K562 (cell line): ENCODE data around the gene NR1I3. TPM values are rescaled to one million over a fixed set of nuclear protein-coding genes. Genes with fewer than 3 reads are reported as not detected.

Experiments
- COPS2 ChIP-seq: fragments of 450-650 bp; conservative IDR thresholded peaks from 2 replicates; pipeline ENCODE4 v1.6.1; 2016; ENCODE audit warnings: mild to moderate bottlenecking, moderate library complexity
- CTBP1 ChIP-seq: fragments of 450-650 bp; IDR thresholded peaks from 2 replicates; pipeline ENCODE4 v1.6.1; 2016; ENCODE audit warnings: borderline replicate concordance
- FOXA3 ChIP-seq, 2 experiments: fragments of 450-650 bp in 1 of 2; sonication (generic) in 1 of 2; formaldehyde crosslinking; IDR thresholded peaks in 1 of 2; conservative IDR thresholded peaks in 1 of 2; 2 replicates each; pipeline versions ENCODE4 v1.4.0 to v1.8.0; 2020 to 2022; ENCODE audit warnings: mild to moderate bottlenecking in 2 of 2, missing genetic modification reagents in 1 of 2
- JUND ChIP-seq, 2 experiments: IDR thresholded peaks; 2 replicates in 1 of 2; 3 replicates in 1 of 2; pipeline ENCODE4 v1.6.1; 2011; ENCODE audit warnings: borderline replicate concordance in 2 of 2, low read depth in 2 of 2, low read length in 2 of 2, improper control_type of control experiment in 1 of 2, missing biosample characterization in 1 of 2, missing genetic modification characterization in 1 of 2, missing genetic modification reagents in 1 of 2
- MCM3 ChIP-seq: fragments of 450-650 bp; IDR thresholded peaks from 2 replicates; pipeline ENCODE4 v1.6.1; 2016
- NUFIP1 ChIP-seq: fragments of 450-650 bp; IDR thresholded peaks from 2 replicates; pipeline ENCODE4 v1.6.1; 2018; ENCODE audit not compliant: partially characterized antibody
- SOX6 ChIP-seq: fragments of 450-650 bp; IDR thresholded peaks from 2 replicates; pipeline ENCODE4 v1.6.1; 2014; ENCODE audit warnings: mild to moderate bottlenecking
- SPI1 ChIP-seq: IDR thresholded peaks from 2 replicates; pipeline ENCODE4 v1.6.1; 2011; ENCODE audit warnings: low read depth, low read length, control low read depth, borderline replicate concordance
- ZFPM2 ChIP-seq: fragments of 250-450 bp; sonication (Bioruptor Pico); IDR thresholded peaks from 2 replicates; pipeline ENCODE4 v1.5.1; 2022; ENCODE audit warnings: mild to moderate bottlenecking
- polyA plus RNA-seq, 8 experiments: library from polyadenylated mRNA; depleted of rRNA in 4 of 8; stranded (reverse) in 5 of 8; unstranded in 3 of 8; fragments of >200 nt; fragmentation: Nextera tagmentation in 2 of 8; fragmentation: Illumina TruSeq in 1 of 8; extraction: Ambion mirVana in 2 of 8; extraction: Trizol in 1 of 8; gene quantifications; 2 replicates each; pipeline versions ENCODE4 v1.2.1 to v1.2.3, GENCODE V29; 2011 to 2014; ENCODE audit warnings: inconsistent platforms in 1 of 8, missing spikeins in 1 of 8
- total RNA-seq, 7 experiments: library from RNA; depleted of rRNA in 6 of 7; stranded (reverse); fragments of >200 nt in 6 of 7; fragmentation: Illumina TruSeq in 2 of 7; extraction: Trizol in 2 of 7; gene quantifications; 2 replicates each; pipeline versions ENCODE4 v1.2.1 to v1.2.3, GENCODE V29; 2011 to 2021; ENCODE audit warnings: low replicate concordance in 1 of 7
- TF ChIP-seq, protein P1 (sequence below): fragments of 450-650 bp; IDR thresholded peaks from 2 replicates; pipeline ENCODE4 v1.6.1; 2016; ENCODE audit warnings: low read depth
- TF ChIP-seq, protein P2 (sequence below): fragments of 450-650 bp; formaldehyde crosslinking; IDR thresholded peaks from 2 replicates; pipeline ENCODE4 v1.4.0; 2020; ENCODE audit warnings: mild to moderate bottlenecking, moderate library complexity
- TF ChIP-seq, protein P3 (sequence below): fragments of 450-650 bp; IDR thresholded peaks from 2 replicates; pipeline ENCODE4 v1.6.1; 2016
- TF ChIP-seq, protein P4 (sequence below): IDR thresholded peaks from 2 replicates; pipeline ENCODE4 v1.6.1; 2012; ENCODE audit warnings: low read depth, low read length, improper control_type of control experiment, borderline replicate concordance

Gene NR1I3
- total and polyA plus RNA-seq, 9 of the 15 experiments (the other 6 are each of a cell fraction or from before 2014, with no cell fraction given), result 0.11 TPM; not detected in 8

DNA sequence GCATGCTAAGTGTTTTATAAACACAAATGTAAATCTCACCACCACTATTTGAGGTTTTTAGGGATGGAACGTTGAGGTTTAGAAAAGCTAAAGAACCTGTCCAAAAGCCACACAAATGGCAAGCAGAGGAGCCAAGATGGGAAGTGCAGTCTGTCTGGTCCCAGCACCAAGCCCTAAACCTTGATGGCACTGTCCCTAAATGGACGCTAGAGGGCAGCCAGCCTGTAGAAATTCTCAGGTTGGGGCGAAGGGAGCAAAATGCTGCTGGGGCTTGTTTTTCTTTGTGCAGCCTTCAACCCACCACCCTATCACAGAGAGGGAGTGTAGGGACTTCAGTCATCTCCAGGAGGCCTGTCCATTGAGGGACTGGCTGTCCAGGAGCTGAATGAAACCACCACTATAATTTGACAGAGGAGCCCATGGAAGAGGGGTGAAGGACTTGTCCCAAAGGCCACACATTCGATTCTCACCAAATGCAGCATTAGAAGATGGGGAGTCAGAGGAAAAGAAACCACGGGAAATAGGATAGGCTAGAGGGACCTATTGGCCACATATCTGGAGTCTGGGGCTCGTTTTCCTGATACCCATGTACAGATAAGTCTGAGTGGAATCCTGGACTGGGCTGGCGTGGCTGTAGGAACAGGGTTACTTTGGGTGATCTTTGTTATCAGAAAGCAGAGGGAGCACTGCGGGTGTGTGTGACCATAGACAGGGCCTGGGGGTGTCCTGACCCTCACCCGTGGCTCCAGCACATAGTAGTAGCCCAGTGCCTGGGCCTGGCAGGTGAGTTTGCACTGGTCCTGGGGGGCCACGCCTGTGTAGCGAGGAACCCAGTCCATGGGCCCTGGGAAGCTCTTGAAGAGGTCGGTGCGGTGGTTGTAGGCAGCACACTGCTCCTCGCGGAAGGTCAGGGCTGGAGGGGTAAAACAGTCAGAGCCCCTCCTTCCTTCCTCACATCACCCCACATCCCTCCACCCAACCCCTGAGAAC lies 45.2 kb downstream of the NR1I3 start (continued):
- TF ChIP-seq, protein P1, sequence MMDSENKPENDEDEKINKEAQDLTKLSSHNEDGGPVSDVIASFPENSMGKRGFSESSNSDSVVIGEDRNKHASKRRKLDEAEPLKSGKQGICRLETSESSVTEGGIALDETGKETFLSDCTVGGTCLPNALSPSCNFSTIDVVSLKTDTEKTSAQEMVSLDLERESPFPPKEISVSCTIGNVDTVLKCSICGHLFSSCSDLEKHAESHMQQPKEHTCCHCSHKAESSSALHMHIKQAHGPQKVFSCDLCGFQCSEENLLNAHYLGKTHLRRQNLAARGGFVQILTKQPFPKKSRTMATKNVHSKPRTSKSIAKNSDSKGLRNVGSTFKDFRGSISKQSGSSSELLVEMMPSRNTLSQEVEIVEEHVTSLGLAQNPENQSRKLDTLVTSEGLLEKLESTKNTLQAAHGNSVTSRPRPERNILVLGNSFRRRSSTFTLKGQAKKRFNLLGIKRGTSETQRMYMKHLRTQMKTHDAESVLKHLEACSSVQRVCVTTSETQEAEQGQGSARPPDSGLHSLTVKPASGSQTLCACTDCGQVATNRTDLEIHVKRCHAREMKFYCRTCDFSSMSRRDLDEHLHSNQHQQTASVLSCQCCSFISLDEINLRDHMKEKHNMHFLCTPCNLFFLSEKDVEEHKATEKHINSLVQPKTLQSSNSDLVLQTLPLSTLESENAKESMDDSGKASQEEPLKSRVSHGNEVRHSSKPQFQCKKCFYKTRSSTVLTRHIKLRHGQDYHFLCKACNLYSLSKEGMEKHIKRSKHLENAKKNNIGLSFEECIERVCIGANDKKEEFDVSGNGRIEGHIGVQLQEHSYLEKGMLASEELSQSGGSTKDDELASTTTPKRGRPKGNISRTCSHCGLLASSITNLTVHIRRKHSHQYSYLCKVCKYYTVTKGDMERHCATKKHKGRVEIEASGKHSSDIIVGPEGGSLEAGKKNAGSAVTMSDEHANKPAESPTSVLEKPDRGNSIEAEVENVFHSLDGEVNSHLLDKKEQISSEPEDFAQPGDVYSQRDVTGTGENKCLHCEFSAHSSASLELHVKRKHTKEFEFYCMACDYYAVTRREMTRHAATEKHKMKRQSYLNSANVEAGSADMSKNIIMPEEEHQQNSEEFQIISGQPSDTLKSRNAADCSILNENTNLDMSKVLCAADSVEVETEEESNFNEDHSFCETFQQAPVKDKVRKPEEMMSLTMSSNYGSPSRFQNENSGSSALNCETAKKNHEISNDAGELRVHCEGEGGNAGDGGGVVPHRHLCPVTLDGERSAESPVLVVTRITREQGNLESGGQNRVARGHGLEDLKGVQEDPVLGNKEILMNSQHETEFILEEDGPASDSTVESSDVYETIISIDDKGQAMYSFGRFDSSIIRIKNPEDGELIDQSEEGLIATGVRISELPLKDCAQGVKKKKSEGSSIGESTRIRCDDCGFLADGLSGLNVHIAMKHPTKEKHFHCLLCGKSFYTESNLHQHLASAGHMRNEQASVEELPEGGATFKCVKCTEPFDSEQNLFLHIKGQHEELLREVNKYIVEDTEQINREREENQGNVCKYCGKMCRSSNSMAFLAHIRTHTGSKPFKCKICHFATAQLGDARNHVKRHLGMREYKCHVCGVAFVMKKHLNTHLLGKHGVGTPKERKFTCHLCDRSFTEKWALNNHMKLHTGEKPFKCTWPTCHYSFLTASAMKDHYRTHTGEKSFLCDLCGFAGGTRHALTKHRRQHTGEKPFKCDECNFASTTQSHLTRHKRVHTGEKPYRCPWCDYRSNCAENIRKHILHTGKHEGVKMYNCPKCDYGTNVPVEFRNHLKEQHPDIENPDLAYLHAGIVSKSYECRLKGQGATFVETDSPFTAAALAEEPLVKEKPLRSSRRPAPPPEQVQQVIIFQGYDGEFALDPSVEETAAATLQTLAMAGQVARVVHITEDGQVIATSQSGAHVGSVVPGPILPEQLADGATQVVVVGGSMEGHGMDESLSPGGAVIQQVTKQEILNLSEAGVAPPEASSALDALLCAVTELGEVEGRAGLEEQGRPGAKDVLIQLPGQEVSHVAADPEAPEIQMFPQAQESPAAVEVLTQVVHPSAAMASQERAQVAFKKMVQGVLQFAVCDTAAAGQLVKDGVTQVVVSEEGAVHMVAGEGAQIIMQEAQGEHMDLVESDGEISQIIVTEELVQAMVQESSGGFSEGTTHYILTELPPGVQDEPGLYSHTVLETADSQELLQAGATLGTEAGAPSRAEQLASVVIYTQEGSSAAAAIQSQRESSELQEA, result no peak
- TF ChIP-seq, protein P2, sequence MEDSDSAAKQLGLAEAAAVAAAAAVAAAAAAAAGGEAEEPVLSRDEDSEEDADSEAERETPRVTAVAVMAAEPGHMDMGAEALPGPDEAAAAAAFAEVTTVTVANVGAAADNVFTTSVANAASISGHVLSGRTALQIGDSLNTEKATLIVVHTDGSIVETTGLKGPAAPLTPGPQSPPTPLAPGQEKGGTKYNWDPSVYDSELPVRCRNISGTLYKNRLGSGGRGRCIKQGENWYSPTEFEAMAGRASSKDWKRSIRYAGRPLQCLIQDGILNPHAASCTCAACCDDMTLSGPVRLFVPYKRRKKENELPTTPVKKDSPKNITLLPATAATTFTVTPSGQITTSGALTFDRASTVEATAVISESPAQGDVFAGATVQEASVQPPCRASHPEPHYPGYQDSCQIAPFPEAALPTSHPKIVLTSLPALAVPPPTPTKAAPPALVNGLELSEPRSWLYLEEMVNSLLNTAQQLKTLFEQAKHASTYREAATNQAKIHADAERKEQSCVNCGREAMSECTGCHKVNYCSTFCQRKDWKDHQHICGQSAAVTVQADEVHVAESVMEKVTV (CRISPR knock-in tag), result peak; percentile 40; the same call in 1 of the 2 replicates
- TF ChIP-seq ZFPM2 (CRISPR knock-in tag) (no peak), SPI1 (peak; percentile 66), SOX6 (peak; percentile 38), NUFIP1 (no peak), MCM3 (no peak), FOXA3 (CRISPR knock-in tag; conservative IDR thresholded peaks at IDR 0.05 in 1 of 2, IDR thresholded peaks at IDR 0.05 in 1 of 2) (no peak), COPS2 (no peak), JUND (IDR thresholded peaks at IDR 0.05; ENCODE audit: borderline replicate concordance, low read depth, low read length) (peak; percentile 32; the same call in 1 of the 2 replicates), JUND (tag; IDR thresholded peaks at IDR 0.05; ENCODE audit: borderline replicate concordance, low read depth, low read length) (no peak), CTBP1 (peak; percentile 16; the same call in 1 of the 2 replicates)
- TF ChIP-seq, protein P3, sequence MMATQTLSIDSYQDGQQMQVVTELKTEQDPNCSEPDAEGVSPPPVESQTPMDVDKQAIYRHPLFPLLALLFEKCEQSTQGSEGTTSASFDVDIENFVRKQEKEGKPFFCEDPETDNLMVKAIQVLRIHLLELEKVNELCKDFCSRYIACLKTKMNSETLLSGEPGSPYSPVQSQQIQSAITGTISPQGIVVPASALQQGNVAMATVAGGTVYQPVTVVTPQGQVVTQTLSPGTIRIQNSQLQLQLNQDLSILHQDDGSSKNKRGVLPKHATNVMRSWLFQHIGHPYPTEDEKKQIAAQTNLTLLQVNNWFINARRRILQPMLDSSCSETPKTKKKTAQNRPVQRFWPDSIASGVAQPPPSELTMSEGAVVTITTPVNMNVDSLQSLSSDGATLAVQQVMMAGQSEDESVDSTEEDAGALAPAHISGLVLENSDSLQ, result peak; percentile 21; the same call in 1 of the 2 replicates
- TF ChIP-seq, protein P4, sequence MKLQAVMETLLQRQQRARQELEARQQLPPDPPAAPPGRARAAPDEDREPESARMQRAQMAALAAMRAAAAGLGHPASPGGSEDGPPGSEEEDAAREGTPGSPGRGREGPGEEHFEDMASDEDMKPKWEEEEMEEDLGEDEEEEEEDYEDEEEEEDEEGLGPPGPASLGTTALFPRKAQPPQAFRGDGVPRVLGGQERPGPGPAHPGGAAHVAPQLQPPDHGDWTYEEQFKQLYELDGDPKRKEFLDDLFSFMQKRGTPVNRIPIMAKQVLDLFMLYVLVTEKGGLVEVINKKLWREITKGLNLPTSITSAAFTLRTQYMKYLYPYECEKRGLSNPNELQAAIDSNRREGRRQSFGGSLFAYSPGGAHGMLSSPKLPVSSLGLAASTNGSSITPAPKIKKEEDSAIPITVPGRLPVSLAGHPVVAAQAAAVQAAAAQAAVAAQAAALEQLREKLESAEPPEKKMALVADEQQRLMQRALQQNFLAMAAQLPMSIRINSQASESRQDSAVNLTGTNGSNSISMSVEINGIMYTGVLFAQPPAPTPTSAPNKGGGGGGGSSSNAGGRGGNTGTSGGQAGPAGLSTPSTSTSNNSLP, result no peak
